ENCODE results near the gene PITRM1. TPM values are rescaled to one million over a fixed set of nuclear protein-coding genes. Genes with fewer than 3 reads are reported as not detected.

PITRM1 gene
- total and polyA plus RNA-seq, 9 donors = 46.6 to 107 (median 73.7) TPM

DNA sequence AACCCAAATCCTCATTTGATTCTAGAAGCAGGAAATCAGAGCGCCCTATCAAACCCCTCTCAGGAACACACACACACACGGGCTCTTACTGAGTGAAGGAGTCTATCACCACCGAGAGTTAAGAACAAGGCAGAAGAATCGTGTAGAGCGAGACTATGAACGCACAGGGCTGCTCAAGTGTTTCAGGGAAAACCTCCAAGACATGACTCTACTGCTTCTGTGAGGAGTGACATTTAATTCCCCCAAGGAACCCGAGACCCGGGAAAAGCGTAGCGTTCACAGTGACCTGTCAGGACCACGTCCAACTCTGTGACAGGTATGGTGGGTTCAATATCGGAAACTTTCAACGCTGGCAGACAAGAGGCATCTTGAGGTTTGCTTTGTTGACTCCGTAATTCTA is 21.6 kb downstream of the PITRM1 start:
- Histone ChIP-seq H3K4me3 (no peak overlapping the region), H3K4me1 (ENCODE audit: insufficient read depth) (no peaks in the 10 kb centered on the region), H3K27ac (no peak overlapping the region), H3K27me3 (no peaks in the 10 kb centered on the region), H3K36me3 (no peaks in the 10 kb centered on the region), H3K9me3 (no peaks in the 10 kb centered on the region)
- no peak for TF ChIP-seq POLR2A (IDR thresholded peaks at IDR 0.05)
- TF ChIP-seq EP300 (IDR thresholded peaks at IDR 0.05) = no peak
- TF ChIP-seq, protein P1, sequence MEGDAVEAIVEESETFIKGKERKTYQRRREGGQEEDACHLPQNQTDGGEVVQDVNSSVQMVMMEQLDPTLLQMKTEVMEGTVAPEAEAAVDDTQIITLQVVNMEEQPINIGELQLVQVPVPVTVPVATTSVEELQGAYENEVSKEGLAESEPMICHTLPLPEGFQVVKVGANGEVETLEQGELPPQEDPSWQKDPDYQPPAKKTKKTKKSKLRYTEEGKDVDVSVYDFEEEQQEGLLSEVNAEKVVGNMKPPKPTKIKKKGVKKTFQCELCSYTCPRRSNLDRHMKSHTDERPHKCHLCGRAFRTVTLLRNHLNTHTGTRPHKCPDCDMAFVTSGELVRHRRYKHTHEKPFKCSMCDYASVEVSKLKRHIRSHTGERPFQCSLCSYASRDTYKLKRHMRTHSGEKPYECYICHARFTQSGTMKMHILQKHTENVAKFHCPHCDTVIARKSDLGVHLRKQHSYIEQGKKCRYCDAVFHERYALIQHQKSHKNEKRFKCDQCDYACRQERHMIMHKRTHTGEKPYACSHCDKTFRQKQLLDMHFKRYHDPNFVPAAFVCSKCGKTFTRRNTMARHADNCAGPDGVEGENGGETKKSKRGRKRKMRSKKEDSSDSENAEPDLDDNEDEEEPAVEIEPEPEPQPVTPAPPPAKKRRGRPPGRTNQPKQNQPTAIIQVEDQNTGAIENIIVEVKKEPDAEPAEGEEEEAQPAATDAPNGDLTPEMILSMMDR (IDR thresholded peaks at IDR 0.05) = no peak
- intact Hi-C loops (cut with DNase I) = no loop called here
- WGBS, 3 donors = 85 to 94% (median 91%) methylated on average over 14 of the region's 14 CpGs
- DNase-seq = no peak

DNA sequence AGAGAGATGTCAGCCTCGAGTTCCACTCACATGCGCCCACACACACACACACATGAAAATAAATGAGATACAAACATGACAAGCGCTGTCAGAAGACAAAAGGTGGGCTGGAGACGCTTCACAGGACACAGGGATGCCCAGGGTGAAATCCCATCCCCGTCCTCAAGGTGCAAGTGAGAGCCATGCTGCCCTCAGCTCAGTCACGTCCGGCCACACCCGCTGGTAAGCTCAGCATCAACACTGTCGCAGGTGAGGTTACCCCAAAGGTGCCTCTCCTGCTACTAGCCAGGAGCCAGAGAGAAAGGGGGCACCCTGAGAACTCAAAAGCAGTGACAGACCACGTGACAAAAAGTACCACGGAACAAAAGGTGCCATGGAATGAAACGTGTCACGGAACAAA is 22.2 kb downstream of the PITRM1 start:
- H3K36me3 ChIP-seq = no peaks in the 10 kb centered on the region

DNA sequence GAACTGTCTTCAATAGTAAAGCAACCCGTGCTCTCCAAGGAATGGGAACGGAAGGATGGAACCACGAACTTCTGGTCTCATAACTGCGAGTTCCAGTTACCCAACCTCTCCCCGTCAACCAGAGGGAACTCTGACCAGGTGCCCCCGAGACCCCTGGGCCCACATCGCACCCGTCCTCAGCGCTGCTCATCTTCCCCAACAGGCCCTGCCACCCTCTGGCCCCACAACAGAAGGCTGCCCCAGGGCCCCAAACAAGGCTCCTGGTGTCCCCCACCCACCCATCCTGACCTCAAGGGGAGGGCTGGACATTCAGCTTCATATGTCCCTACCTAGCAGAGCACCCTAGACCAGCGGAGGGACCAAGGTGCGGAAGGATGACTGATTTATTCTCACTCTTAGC is 22.7 kb downstream of the PITRM1 start:
- no peaks in the 10 kb centered on the region for H3K4me1 ChIP-seq (ENCODE audit: insufficient read depth)
- H3K27ac ChIP-seq = no peak overlapping the region
- H3K36me3 ChIP-seq = no peaks in the 10 kb centered on the region
- H3K9me3 ChIP-seq = no peaks in the 10 kb centered on the region
- no peaks in the 10 kb centered on the region for H3K27me3 ChIP-seq
- no peak for DNase-seq
- TF ChIP-seq, protein P1 (IDR thresholded peaks at IDR 0.05) = no peak
- no peak for TF ChIP-seq EP300 (IDR thresholded peaks at IDR 0.05)
- no peak for TF ChIP-seq POLR2A (IDR thresholded peaks at IDR 0.05)
- H3K4me3 ChIP-seq = no peak overlapping the region
- intact Hi-C loops (cut with DNase I) = no loop called here
- WGBS, 3 donors = 86 to 87% (median 87%) methylated on average over 11 of the region's 11 CpGs

More for the DNA sequence above, 22.2 kb downstream of the PITRM1 start:
- H3K9me3 ChIP-seq = no peaks in the 10 kb centered on the region
- no peak overlapping the region for H3K27ac ChIP-seq
- H3K27me3 ChIP-seq = no peaks in the 10 kb centered on the region
- DNase-seq = no peak
- intact Hi-C loops (cut with DNase I) = no loop called here
- WGBS, 3 donors = 89 to 93% (median 89%) methylated on average over 13 of the region's 13 CpGs
- TF ChIP-seq POLR2A (IDR thresholded peaks at IDR 0.05) (no peak), EP300 (IDR thresholded peaks at IDR 0.05) (no peak)
- TF ChIP-seq, protein P1 (IDR thresholded peaks at IDR 0.05) = no peak
- no peak overlapping the region for H3K4me3 ChIP-seq
- no peaks in the 10 kb centered on the region for H3K4me1 ChIP-seq (ENCODE audit: insufficient read depth)

DNA sequence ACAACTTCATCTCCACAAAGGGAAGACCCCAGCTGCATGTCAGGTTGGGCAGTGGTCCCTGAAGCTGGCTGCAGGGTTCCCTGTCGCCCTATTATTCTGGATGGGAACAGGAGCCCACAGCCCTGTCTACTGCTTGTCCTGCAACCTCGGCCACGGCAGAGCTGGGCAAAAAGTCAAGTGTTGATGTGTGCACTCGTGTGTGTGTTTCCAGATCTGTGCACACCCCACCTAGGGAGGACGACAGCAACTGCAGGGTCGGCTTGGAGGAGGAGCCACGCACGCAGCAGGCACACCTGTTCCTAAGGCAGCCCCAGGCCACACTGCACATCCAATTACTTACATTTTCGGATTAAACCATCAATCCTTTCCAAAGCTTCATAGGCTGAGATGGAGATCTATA is 23.6 kb downstream of the PITRM1 start:
- Histone ChIP-seq H3K9me3 (no peaks in the 10 kb centered on the region), H3K36me3 (no peaks in the 10 kb centered on the region), H3K27ac (no peak overlapping the region), H3K4me1 (ENCODE audit: insufficient read depth) (no peaks in the 10 kb centered on the region), H3K4me3 (no peak overlapping the region), H3K27me3 (no peaks in the 10 kb centered on the region)
- TF ChIP-seq EP300 (IDR thresholded peaks at IDR 0.05) = no peak
- no peak for TF ChIP-seq POLR2A (IDR thresholded peaks at IDR 0.05)
- TF ChIP-seq, protein P1 (IDR thresholded peaks at IDR 0.05) = no peak
- no peak for DNase-seq
- intact Hi-C loops (cut with DNase I) = no loop called here
- 66 to 77% (median 70%) methylated on average over 9 of the region's 9 CpGs for WGBS, 3 donors
